ENCODE results near the gene MAP2.

DNA sequence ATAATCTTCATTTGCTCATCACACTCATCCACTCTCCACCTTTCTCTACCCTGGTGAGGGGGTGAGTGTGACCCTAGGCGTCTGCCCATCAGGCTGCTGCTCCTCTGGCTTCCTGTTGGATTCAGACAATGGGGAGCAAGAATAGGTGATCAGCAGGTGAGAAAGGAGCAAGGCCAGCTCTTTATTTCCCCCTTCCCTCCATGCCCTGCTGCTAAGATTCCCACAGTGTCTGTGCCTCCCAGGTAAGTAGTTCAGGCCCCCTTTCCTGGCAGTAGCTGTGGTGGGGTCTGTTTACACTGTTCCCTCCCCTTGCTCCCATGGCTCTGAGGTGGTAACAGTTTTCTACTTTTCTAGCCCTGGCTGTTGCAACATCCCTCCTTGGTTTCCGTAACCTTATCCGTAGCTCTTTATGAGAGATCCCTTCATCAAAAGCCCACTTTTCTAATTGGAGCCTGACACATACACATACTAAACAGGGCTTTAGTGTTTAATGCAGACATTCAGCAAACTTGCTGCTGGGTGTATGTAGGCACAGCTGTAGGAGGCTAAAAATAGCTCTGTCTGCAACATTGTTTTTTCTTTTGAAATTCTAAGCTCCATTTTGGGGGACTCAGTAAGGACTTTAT lies 27.5 kb downstream of the MAP2 start:
- TF ChIP-seq, protein P1, sequence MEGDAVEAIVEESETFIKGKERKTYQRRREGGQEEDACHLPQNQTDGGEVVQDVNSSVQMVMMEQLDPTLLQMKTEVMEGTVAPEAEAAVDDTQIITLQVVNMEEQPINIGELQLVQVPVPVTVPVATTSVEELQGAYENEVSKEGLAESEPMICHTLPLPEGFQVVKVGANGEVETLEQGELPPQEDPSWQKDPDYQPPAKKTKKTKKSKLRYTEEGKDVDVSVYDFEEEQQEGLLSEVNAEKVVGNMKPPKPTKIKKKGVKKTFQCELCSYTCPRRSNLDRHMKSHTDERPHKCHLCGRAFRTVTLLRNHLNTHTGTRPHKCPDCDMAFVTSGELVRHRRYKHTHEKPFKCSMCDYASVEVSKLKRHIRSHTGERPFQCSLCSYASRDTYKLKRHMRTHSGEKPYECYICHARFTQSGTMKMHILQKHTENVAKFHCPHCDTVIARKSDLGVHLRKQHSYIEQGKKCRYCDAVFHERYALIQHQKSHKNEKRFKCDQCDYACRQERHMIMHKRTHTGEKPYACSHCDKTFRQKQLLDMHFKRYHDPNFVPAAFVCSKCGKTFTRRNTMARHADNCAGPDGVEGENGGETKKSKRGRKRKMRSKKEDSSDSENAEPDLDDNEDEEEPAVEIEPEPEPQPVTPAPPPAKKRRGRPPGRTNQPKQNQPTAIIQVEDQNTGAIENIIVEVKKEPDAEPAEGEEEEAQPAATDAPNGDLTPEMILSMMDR (conservative IDR thresholded peaks at IDR 0.05; ENCODE audit: low read depth in 2 of 2): no peak
- TF ChIP-seq ZNF114 (CRISPR knock-in tag; IDR thresholded peaks at IDR 0.05): no peak
- TF ChIP-seq EZH2phosphoT487 (IDR thresholded peaks at IDR 0.05; ENCODE audit: unreplicated experiment): no peak
- TF ChIP-seq POLR2AphosphoS5 (IDR thresholded peaks at IDR 0.05; ENCODE audit: low read depth): no peak
- TF ChIP-seq EZH2 (IDR thresholded peaks at IDR 0.05; ENCODE audit: low read depth, unreplicated experiment): no peak
- no peak for TF ChIP-seq REST (IDR thresholded peaks at IDR 0.05; ENCODE audit: unreplicated experiment)
- TF ChIP-seq JUNB (IDR thresholded peaks at IDR 0.05; ENCODE audit: unreplicated experiment): no peak

All from GM23338 (cell line).